ENCODE data around the gene RALGPS1. TPM values are rescaled to one million over a fixed set of nuclear protein-coding genes. Genes with fewer than 3 reads are reported as not detected.

The RALGPS1 gene
- total RNA-seq, 2 donors from 2014 or later, result 15.3 to 79.4 TPM

GRCh38 chr9:127188396-127188795, 273.8 kb downstream of the RALGPS1 start:
- no peaks in the 10 kb centered on the region for H3K27me3 ChIP-seq
- no peak overlapping the region for H3K4me3 ChIP-seq
- no peaks in the 10 kb centered on the region for H3K4me1 ChIP-seq
- TF ChIP-seq POLR2A (IDR thresholded peaks at IDR 0.05), result no peak
- TF ChIP-seq CTCF (IDR thresholded peaks at IDR 0.05), result no peak
- 93 to 100% methylated on average over 3 to 4 of the region's 4 CpGs for WGBS, 2 donors
- intact Hi-C loops (cut with DNase I), result no loop called here
- H3K36me3 ChIP-seq (replicated peaks in 1 of 2; ENCODE audit: insufficient read depth in 1 of 2, low read depth in 2 of 2), result no peaks in the 10 kb centered on the region
- no peaks in the 10 kb centered on the region for H3K9me3 ChIP-seq
- no peak for ATAC-seq
- no peak overlapping the region for H3K27ac ChIP-seq
- DNase-seq, result no peak

DNA sequence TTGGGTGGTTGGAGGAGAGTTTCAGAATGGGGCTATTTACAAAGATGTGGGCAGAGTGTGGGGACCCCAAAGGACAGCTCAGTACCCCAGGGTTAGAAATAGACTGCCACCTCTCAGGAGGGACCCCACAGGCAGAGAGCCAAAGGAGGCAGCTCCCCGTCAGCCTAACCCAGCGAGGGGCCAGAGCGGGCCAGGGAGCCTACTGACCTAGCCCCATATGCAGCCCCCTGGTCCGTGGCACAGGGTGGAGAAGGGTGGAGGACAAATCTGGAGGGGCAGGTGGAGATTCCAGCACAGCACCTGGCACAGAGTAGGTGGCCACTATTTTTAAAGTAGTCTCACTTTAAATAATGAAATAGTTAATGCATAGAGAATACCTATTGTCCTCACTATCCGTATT, 275.0 kb downstream of the RALGPS1 start:
- no peaks in the 10 kb centered on the region for H3K27me3 ChIP-seq
- H3K27ac ChIP-seq, result no peak overlapping the region
- no peak for DNase-seq
- H3K9me3 ChIP-seq, result no peaks in the 10 kb centered on the region
- no peak for ATAC-seq
- TF ChIP-seq POLR2A (IDR thresholded peaks at IDR 0.05) (no peak), CTCF (IDR thresholded peaks at IDR 0.05) (no peak)
- no peak overlapping the region for H3K4me3 ChIP-seq
- intact Hi-C loops (cut with DNase I), result no loop called here
- no peaks in the 10 kb centered on the region for H3K4me1 ChIP-seq
- no peaks in the 10 kb centered on the region for H3K36me3 ChIP-seq (replicated peaks in 1 of 2; ENCODE audit: insufficient read depth in 1 of 2, low read depth in 2 of 2)
- WGBS, 2 donors, result 51 to 71% methylated on average over 2 to 5 of the region's 5 CpGs

DNA sequence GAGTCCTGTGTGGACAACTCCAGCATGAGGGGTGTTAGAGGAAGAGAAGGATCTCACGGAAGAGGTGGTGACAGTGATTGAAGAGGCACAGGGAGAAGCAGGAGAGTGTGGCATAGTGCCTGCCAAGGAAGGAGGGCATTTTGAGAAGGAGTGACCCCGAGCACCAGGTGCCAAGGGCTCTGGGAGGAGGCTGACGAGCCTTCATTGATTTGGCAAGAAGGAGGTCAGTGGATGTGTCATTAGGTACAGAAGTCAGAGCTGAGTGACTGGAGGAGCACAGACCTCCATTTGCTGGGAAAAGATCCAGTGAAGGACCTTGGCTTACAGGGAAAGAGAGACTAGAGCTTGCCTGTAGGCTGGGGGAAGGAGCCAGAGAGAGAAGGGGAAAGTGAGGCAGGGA, 278.2 kb downstream of the RALGPS1 start:
- ATAC-seq (no peak), DNase-seq (no peak)
- Histone ChIP-seq H3K27ac (no peak overlapping the region), H3K4me3 (no peak overlapping the region), H3K36me3 (replicated peaks in 1 of 2; ENCODE audit: insufficient read depth in 1 of 2, low read depth in 2 of 2) (no peaks in the 10 kb centered on the region), H3K4me1 (no peaks in the 10 kb centered on the region), H3K9me3 (no peaks in the 10 kb centered on the region), H3K27me3 (no peaks in the 10 kb centered on the region)
- 84 to 94% methylated on average over 3 of the region's 3 CpGs for WGBS, 2 donors
- intact Hi-C loops (cut with DNase I), result no loop called here
- no peak for TF ChIP-seq CTCF (IDR thresholded peaks at IDR 0.05)
- TF ChIP-seq POLR2A (IDR thresholded peaks at IDR 0.05), result no peak

DNA sequence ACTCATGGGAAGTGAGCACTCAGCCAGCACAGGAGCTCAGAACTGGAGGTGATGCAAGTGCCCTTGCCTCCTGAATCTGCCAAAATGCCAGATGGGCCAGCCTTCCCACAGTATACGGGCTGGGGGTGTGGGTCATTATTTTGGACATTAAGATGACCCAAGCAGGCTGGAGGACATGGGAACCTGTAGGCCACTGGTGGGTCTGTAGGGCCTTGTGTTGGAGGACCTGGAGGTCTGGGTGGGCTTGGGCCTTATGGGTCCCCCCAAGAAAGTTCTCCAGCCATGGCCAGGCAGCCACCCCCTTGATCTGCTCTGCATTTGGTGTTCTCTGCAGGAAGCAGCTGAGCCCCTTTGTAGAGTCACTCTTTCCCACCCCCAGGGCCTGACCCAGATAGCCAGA, 278.9 kb downstream of the RALGPS1 start:
- no peak for TF ChIP-seq CTCF (IDR thresholded peaks at IDR 0.05)
- no peak for TF ChIP-seq POLR2A (IDR thresholded peaks at IDR 0.05)
- ATAC-seq (no peak), DNase-seq (no peak)
- intact Hi-C loops (cut with DNase I), result no loop called here
- Histone ChIP-seq H3K4me1 (no peaks in the 10 kb centered on the region), H3K27ac (no peak overlapping the region), H3K9me3 (no peaks in the 10 kb centered on the region), H3K27me3 (no peaks in the 10 kb centered on the region), H3K36me3 (replicated peaks in 1 of 2; ENCODE audit: insufficient read depth in 1 of 2, low read depth in 2 of 2) (no peaks in the 10 kb centered on the region), H3K4me3 (no peak overlapping the region)
- WGBS, 2 donors, result 100% methylated on average over 1 of the region's 1 CpG

DNA sequence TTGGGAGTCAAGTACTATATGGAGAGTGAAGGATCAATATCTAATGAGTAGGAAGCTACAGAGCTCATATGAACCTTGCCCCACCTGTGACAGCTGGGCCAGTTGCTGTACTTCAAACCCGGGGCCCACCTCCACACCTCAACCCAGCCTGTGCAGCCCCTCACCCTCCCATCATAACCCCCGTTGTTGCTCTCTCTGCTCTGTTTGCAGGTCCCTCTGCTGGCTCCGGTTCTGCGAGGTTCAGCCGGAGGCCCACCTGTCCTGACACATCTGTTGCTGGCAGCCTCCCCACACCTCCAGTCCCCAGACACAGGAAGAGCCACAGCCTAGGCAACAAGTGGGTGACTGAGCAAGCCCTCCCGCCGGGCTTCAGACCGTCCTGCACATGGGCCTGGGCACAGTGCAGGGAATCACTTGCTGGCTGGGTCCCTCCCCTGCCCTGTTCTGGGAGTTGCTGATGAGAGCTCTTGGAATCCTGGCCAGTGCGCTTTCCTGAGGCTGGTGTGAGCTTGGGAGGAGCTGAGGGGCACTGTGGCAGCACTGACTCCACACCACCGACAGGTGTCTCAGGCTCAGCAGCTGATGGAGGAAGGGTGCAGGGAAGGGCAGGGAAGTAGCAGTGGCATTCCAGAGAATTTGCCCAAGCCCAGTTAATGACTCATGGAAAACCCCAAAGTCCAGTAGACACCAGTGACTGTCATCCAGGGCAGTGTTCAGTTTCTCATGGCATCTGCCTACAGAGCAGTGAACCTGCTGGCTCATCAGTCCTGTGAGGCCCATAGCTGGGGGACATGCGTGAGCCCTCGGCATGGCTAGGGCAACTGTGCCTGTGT, 280.5 kb downstream of the RALGPS1 start:
- Histone ChIP-seq H3K27ac (no peak overlapping the region), H3K36me3 (replicated peaks in 1 of 2; ENCODE audit: insufficient read depth in 1 of 2, low read depth in 2 of 2) (no peaks in the 10 kb centered on the region), H3K4me3 (no peak overlapping the region), H3K27me3 (no peaks in the 10 kb centered on the region), H3K9me3 (no peaks in the 10 kb centered on the region), H3K4me1 (no peaks in the 10 kb centered on the region)
- TF ChIP-seq CTCF (IDR thresholded peaks at IDR 0.05), result no peak
- DNase-seq (no peak), ATAC-seq (no peak)
- intact Hi-C loops (cut with DNase I), result loop anchor here (5.0 kb wide), 1 partner anchor 253 kb away; no protein-coding TSS in a partner anchor
- 90 to 93% methylated on average over 10 to 12 of the region's 12 CpGs for WGBS, 2 donors
